Right renal cortex interstitium (tissue), 3 donors: Measurements from ENCODE around the gene TMEM74B. TPM values are rescaled to one million over a fixed set of nuclear protein-coding genes. Genes with fewer than 3 reads are reported as not detected.
"Not testable (repeated sequence)": the region's sequence is repeated elsewhere in the genome, so short reads cannot be mapped to it uniquely, and the experiment has no call there.

Experiments
- DNase-seq, 3 donors: peaks; one replicate each; pipeline ENCODE4 v3.0.0-alpha.2; 2013; ENCODE audit warnings: low read depth in 3 of 3, low spot score in 2 of 3
- polyA plus RNA-seq, 3 donors: library from polyadenylated mRNA; unstranded; fragments of 120-200 nt; gene quantifications; one replicate each; pipeline ENCODE4 v1.2.1, GENCODE V29; 2013; ENCODE audit not compliant: insufficient read length in 3 of 3

Gene TMEM74B
- 1 to 10 TPM; 2.0 to 2.6 (median 2.1) TPM for polyA plus RNA-seq

DNA sequence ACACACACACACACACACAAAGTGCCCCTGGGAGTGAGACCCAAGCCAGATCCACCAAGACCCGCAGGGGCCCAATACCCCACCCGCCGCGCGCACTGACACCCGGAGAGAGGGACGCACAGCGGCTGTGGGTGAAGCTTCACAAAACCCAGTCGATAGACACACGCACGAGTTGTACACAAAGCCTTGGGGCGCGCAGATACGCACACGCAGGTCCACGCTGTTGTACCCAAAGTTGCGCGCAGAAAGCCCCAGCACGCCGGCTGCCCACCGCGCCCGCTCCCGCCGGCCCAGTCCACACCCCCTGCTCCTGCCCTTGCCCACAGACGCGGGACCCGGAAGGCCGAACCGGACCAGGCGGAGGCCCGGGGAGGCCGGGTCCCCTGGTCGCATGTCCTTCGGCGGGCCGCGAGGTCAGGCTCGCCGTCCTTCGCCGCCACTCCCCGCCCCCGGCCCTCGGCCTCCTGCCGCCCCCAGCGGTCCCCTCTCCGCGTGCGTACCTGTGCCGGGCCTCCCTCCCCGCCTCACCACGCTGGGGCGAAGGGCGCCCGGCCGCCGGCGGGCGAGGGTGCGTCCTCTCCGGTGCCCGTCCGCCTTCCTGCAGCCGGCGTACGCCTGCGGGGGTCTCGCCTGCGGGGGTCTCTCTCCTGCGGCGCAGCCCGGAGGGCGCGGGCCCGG, at the start of gene TMEM74B:
TSS of gene TMEM74B (minus strand) at position 344 of the 678 bp plus-strand sequence. CDS start 1,180 bp downstream, outside the sequence.
- DNase-seq, result no peak

DNA sequence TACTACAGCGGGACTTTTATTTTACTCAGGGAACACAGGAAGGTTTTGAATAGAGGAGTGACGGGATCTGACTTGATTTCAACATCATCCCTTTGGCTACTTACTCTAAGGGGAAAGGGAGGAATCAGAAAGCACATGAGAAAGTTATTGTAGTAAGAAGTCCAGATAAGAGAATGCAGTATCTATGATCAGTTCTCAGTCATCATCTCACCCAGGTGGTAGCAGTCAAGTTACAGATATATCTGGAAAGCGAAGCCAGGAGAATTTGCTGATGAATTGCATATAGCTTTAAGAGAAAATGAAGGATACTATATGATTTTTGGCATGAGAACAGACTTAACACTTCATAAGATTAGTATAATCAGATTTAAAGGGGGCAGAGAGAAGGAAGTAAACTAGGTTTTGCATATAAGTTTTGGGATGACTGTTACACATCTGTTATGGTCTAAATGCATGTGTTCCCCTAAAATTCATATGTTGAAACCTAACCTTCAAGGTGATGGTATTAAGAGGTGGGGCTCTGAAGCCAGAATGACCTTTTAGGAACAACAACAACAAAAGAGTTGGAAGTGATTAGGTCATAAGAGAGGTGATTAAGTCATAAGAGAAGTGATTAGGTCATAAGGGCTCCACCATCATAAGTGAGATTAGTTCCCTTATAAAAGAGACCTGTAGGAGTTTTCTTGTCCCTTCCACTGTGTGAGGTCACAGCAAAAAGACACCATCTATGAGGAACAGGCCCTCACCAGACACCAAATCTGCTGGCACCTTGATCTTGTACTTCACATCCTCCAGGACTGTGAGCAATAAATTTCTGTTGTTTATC, 47.7 kb upstream of the TMEM74B start:
- DNase-seq, result no peak

DNA sequence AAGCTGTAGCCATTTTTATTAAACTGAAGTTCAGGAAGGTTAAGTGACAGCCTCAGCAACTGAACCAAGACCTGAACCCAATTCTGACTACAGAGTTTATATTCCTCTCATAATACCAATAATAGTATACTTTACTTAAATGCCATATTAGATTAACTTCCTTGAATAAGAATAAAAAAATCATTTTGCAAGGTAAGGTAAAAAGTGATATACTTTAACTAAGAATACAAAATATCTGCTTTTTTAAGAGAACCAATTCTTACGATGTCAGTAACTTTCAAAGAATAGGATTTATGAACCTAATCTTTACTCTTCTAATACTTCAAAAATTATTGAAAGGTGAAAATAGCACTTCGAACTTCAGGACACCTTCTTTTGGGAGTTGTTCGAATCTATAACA, 44.8 kb upstream of the TMEM74B start:
- no peak for DNase-seq

DNA sequence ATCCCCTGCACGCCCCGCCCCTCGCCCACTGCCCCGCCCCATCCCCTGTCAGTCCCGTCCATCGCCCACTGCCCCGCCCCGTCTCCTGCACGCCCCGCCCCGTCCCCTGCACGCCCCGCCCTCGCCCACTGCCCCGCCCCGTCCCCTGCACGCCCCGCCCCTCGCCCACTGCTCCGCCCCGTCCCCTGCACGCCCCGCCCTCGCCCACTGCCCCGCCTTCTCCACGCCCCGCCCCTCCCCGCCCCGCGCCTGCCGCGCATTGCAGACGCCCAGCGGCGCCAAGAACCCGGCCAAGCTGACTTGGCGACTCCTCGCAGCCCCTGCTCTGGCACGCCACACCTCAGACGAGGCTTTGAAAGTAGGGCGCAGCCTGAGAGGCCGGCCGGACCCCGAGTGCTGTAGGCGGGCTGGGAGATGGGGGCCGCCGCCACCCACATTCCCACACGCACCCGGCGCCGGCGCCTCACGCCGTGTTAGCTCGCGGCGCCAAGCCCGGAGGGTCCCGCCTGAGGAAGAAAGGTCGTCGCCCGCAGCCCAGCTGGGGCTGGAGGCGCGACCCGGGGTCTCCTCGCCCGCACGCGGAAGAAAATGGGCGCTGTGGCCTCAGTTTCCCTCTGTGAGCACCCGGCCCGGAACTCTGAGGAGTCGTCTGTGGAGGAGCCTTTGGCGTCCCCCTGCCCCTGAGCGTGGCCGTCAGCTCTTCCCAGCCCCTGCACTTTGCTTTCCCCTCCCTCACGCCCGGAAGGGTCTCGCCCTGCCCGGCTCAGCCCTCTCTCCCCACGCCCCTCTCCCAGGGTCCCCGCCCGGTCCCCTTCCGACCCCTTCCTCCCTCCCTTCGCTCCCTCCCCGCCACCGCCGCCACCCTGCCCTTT, 41.2 kb upstream of the TMEM74B start, which contains the start of gene RAD21L1:
TSS of gene RAD21L1 (plus strand) at position 262 of the 872 bp plus-strand sequence. CDS start 2,410 bp downstream, outside the sequence.
- no peak for DNase-seq

DNA sequence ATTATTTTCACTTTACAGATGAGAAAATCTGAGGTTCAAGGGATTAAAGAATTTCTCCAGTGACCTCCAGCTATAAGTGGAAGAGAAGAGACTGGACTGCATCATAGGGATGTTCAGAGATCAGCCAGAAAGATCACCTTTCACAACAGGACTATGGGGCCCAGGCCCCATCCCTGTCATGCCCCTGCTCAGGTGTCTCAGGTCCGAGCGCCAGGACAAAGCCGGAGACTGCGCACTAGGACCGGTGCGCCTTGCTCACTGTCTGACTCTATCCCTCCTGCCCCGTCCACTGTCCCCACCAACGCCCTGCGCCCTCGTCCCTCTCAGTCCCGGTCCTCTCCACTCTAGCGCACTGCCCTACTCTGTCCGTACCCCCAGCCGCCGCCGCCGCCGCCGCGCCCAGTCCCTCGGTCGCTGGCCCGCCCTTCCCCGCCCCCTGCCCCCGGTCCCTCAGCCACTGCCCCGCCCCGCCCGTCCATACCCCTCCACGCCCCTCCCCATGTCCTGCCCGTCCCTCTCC, 40.5 kb upstream of the TMEM74B start:
- DNase-seq, result no peak

DNA sequence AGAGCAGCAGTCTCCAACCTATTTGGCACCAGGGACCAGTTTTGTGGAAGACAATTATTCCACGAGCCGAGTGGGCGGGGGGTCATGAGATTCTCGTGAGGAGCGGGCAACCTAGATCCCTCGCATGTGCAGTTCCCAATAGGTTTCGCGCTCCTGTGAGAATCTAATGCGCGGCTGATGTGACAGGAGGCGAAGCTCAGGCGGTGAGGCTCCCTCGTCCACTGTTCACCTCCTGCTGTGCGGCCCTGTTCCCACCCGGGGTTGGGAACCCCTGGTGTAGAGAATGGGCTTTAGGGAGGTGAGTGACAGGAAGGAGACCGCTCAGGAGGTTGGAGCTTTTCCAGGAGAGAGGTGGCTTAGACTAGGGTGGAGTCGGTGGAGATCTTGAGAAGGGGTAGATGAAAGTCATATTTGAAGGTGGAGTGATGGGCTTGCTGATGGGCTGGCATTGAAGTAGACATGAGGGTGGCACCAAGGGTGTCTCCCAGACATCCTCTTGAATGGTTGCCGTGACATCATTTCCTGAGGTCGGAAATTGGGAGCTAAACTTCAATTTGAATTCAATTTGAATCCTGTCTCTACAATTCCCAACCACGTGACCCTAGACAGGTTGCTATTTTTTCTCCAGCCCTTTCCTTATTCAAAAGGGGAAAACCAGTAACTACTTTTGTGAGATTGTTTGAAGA, 39.6 kb upstream of the TMEM74B start:
- no peak for DNase-seq

DNA sequence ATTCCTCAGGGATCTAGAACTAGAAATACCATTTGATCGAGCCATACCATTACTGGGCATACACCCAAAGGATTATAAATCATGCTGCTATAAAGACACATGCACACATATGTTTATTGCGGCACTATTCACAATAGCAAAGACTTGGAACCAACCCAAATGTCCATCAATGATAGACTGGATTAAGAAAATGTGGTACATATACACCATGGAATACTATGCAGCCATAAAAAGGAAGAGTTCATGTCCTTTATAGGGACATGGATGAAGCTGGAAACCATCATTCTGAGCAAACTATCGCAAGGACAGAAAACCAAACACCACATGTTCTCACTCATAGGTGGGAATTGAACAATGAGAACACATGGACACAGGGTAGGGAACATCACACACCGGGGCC, 38.0 kb upstream of the TMEM74B start:
- not testable (repeated sequence) for DNase-seq

DNA sequence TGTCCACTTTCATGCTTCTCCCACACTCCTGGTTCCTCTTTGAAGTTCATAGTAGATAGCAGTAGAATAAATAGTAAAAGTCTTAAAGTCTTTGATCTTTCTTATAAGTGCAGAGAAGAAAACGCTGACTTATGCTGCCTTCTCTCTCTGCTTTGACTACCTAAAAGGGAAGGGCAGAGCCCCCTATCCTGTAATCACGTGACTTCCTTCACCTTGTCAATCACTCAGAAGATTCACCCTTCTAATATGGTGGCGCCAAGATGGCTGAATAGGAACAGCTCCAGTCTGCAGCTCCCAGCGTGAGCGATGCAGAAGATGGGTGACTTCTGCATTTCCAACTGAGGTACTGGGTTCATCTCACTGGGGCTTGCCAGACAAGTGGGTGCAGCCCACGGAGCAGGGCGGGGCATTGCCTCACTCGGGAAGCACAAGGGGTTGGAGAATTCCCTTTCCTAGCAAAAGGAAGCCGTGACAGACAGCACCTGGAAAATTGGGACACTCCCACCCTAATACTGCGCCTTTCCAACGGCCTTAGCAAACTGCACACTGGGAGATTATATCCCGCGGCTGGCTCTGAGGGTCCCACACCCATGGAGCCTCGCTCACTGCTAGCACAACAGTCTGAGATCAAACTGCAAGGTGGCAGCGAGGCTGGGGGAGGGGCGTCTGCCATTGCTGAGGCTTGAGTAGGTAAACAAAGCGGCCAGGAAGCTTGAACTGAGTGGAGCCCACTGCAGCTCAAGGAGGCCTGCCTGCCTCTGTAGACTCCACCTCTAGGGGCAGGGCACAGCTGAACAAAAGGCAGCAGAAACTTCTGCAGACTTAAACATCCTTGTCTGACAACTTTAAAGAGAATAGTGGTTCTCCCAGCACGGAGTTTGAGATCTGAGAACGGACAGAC, 32.0 kb upstream of the TMEM74B start:
- DNase-seq, result not testable (repeated sequence)

DNA sequence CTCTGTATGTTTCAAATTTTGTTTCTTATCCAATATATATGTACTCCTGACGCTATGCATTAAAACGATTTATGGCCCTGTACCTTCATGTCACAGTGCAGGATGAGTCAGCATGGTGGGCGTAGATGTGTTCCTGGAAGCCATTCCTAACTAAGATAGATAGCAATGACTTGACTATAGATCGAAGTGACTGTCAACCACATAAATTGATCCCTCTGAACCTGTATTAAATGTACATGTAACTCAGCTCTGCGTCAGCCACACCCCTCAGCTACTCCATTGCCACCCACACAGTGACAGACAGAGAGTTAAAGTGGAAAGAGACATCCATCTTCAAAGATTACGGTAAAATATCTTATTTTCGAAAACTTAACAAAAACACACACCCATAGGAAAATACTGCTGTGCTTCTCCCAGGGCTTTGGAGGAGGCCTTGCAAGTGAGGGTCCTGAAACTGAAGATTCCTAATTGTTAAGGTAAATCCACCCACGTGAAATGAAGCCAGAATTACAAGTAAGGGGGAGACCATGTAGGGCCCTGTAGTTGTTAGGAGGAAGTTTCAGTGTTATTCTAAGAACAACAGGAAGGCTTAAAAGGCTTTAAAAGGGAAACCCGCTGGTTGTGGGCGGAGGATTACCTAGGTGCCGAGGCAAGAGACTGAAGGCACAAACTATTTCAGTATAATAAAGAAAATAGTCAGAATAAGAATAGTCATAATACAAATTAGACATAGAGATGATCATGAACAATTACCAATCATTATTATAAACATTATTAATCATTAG, 30.8 kb upstream of the TMEM74B start:
- no peak for DNase-seq

DNA sequence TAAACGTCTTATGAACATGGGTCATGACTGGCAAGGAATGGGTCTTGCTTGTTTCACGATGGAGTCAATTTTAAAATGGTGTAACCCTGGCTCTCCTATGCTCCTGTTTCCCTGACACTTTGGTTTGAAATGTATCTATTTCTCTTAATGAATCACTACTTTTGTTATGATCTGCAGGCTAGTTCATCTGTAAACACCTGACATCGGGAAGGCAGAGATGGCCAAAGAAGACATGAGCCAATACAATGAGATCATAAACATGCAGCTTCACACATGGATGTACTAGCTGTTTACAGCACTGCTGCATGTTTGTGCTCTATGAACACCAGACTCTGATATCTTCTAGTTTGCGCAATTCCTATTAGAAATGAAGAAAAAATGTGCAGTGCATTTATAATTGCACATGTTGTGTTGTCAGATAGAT, 30.1 kb upstream of the TMEM74B start:
- DNase-seq, result no peak

DNA sequence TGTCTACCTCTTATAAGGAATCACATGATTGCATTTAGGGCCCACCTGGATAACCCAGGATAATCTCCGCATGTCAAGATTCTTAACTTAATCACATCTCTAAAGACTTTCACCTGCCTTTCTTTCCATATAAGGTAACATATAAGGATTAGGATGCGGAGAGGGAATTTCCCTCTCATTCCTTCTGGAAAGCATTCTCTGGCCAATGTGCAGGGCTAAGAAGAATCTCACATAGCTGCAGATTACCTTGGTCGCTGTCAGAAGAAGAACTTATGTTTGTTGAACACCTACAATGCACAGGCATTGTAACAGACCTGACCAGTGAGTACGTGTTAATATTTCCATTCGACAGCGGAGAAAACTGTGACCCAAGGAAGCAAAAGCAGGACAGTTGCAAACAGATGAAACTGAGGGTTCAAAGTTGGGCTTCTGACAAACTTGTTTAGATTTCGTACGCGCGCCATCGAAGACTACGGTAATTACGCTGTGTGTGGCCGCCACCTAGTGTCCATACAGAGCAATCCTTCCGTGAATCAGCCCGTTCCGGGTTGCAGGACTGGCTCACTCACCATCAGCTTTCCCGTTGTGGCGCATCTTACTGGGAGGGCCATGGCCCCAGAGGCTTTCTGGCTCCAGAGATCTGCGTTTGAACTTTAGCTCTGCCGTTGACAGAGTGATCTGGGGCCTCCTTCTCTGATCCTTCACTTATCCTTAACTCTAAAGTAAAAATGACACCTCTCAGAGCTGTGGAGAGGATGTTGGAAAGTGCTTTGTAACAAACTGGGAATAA, 28.0 kb upstream of the TMEM74B start:
- no peak for DNase-seq

DNA sequence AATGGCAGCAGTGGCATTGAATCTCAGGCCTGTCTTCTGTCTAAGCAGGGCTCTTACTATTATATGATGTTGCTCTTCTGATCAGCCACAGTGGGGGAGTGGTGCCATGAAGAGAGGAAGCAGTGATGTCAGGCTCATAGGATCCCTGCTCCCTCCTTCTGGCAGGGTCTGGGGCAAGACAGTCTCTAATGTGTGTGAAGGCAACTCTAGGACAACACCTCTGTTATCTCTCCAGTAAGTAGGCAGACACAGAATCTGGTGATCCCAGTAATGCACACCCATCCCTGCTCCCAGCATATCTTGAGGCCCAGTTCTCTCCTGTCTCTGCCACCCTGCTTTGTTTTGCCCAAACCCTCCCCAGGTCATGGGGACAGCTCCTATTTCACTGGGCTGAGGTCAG, 27.2 kb upstream of the TMEM74B start:
- no peak for DNase-seq

DNA sequence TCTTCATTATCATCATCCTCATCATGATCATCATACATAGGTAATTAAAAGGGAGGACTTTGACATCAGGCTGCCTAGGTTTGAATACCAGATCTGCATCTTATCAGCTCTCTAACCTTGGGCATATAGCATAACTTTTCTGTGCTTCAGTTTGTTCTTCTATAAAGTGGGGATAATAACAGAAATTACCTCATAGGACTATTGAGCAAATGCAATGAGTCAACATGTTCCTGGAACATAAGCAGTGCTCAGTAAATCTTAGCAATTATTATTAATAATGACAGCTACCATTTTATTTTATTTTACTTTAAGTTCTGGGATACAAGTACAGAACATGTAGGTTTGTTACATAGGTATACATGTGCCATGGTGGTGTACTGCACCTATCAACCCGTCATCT, 25.7 kb upstream of the TMEM74B start:
- DNase-seq, result no peak

DNA sequence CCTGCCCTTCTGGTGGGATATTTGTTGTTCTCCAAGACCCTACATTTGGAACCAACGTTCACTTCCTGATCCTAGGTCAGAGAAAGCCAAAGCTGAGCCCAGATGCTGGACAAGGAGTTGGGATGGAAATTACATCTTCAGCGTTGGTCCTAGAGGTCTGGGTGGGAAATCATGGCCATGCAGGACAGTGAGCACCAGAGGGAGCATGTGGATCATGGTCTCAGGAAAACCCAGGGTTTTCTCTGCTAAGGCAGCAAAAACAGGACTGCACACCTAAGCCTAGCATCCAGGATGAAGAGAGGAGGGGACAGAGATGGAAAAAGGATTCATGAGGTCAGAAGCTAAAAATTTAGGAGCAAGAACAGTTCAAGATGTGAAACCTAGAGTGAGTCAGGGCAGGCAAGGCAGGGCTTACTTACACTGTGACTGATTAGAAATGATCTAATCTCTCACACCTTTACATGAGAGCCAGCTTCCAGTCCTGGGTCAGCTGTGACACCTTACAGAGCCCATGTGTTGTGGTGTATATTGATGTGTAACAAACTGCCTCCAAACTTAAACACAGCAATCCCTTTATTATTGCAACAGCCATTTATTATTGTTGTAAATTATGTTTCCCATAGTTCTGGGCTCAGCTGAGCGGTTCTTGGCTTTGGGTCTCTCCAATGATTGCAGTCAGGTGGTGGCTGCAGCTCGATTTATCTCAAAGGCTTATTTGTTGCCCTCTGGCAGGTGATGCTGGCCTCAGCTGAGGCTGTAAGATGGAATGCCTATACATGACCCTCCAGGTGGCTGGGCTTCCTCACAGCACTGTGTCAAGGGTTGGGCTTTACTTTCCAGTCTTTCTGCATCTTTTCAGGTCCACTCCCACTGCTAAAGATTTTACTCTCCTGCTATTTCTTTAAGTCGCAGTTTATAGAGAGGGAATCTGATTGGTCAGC, 24.9 kb upstream of the TMEM74B start:
- no peak for DNase-seq

DNA sequence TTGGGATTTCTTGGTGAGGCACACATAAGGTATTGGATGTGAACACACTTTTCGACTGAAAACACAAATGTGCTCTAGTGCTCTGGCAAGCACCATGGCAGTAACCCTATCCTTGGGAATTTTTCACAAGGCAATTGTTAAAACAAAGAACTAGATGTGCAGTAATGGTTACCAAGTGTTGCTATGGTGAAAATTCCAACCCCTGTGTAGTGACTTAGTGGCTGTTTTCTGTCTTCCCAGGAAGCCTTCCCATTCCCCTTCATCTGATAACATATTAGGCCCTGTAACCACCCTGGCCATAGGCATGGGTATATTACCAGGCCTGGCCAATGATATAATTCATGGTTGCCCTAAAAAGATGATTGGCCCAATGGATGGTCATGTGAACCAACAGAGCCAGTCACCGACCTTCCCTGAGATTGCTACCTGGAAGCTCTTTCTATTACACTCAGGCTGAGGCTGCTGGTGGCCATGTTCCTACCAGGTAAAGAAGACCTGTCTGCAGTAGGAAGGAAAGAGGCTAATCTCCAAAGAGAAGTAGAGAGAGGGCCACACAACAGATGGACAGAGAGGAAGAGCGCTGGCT, 22.6 kb upstream of the TMEM74B start:
- no peak for DNase-seq
